Thyroid gland (tissue), 4 donors: ENCODE data around the gene PMEPA1. TPM values are rescaled to one million over a fixed set of nuclear protein-coding genes. Genes with fewer than 3 reads are reported as not detected.
A peak's percentile ranks its signal among the peaks of the same experiment; 100 is the strongest.

Experiments used
- DNase-seq, 2 donors: peaks; one replicate each; pipeline ENCODE4 v3.0.0-alpha.2; 2019
- H3K27ac ChIP-seq, 3 donors: fragments of 200-600 bp; sonication (generic); 1 replicate in 2 of 3; 2 replicates in 1 of 3; pipeline ENCODE4 v1.5.1; 2016 to 2019; ENCODE audit warnings: mild to moderate bottlenecking in 1 of 3, moderate library complexity in 1 of 3
- H3K27me3 ChIP-seq: fragments of 200-600 bp; sonication (generic); one replicate; pipeline ENCODE4 v1.5.1; 2019
- H3K36me3 ChIP-seq, 2 donors: fragments of 200-600 bp; sonication (generic); one replicate each; pipeline ENCODE4 v1.5.1; 2016 to 2019
- H3K4me1 ChIP-seq, 2 donors: fragments of 200-600 bp; sonication (generic); one replicate each; pipeline ENCODE4 v1.5.1; 2017 to 2019
- H3K4me3 ChIP-seq, 3 donors: fragments of 200-600 bp; sonication (generic); replicated peaks in 1 of 3; 1 replicate in 2 of 3; 2 replicates in 1 of 3; pipeline ENCODE4 v1.5.1; 2016; ENCODE audit warnings: mild to moderate bottlenecking in 1 of 3
- H3K9me3 ChIP-seq: fragments of 200-600 bp; sonication (generic); one replicate; pipeline ENCODE4 v1.5.1; 2017
- CTCF ChIP-seq, 6 experiments: fragments of 200-600 bp in 3 of 6; fragments of 450-650 bp in 3 of 6; sonication (generic) in 3 of 6; IDR thresholded peaks; one replicate each; pipeline ENCODE4 v1.5.1; 2016 to 2019; ENCODE audit warnings: antibody characterized with exemption in 6 of 6, mild to moderate bottlenecking in 2 of 6, inconsistent platforms in 1 of 6, moderate library complexity in 1 of 6
- POLR2A ChIP-seq, 2 donors: fragments of 450-650 bp; IDR thresholded peaks; one replicate each; pipeline ENCODE4 v1.6.1; 2017; ENCODE audit warnings: antibody characterized with exemption in 2 of 2, mild to moderate bottlenecking in 2 of 2, moderate library complexity in 1 of 2
- WGBS, 2 donors: methylation state at CpG; one replicate each; pipeline ENCODE4 v1.1.5; 2017; 5-methylcytosine and 5-hydroxymethylcytosine counted together
- intact Hi-C: fragments of 100-400 bp; cut with DNase I; formaldehyde crosslinking; loops from one replicate; pipeline ENCODE4 v1.15.1; 2023
- total RNA-seq, 4 donors: library from RNA; depleted of rRNA; stranded (reverse); fragments of >200 nt; gene quantifications; one replicate each; pipeline ENCODE4 v1.2.3, GENCODE V29; 2016

The PMEPA1 gene
- 10 to 100 TPM in 1 of 4 donors, 1 to 10 TPM in 3; 6.5 to 12.6 (median 8.3) TPM for total RNA-seq

GRCh38 chr20:57709823-57710799, at the start of gene PMEPA1:
PMEPA1 (minus strand) TSS chr20:57710015; CDS start chr20:57709582, 433 bp downstream.
- TF ChIP-seq CTCF (IDR thresholded peaks at IDR 0.05) (peak in 2 of 6 experiments; percentile 14 to 35), POLR2A (IDR thresholded peaks at IDR 0.05) (peak; percentile 48 to 96)
- Histone ChIP-seq H3K27ac (peak within 1 kb of the TSS; percentile 92 to 94 (median 94)), H3K36me3 (no peaks in the 10 kb centered on the region), H3K9me3 (no peaks in the 10 kb centered on the region), H3K27me3 (no peaks in the 10 kb centered on the region), H3K4me1 (peaks cover 23 to 54% of the 10 kb centered on the region in 2 donors), H3K4me3 (peak within 1 kb of the TSS; percentile 70 to 99 (median 87))
- WGBS, 2 donors: 0% methylated on average over 9 to 54 of the region's 92 CpGs
- intact Hi-C loops: loop anchor here (5.0 kb wide), 1 partner anchor 43 kb away; no protein-coding TSS in a partner anchor
- peak; percentile 95 to 96 for DNase-seq

- H3K27ac ChIP-seq: no peak overlapping the region
- H3K27me3 ChIP-seq: no peaks in the 10 kb centered on the region
- H3K9me3 ChIP-seq: no peaks in the 10 kb centered on the region
- H3K4me1 ChIP-seq: no peaks in the 10 kb centered on the region
- 50 to 59% methylated on average over 1 of the region's 1 CpG for WGBS, 2 donors
- H3K36me3 ChIP-seq: no peaks in the 10 kb centered on the region
- no peak for TF ChIP-seq POLR2A (IDR thresholded peaks at IDR 0.05)
- no peak for TF ChIP-seq CTCF (IDR thresholded peaks at IDR 0.05)
- H3K4me3 ChIP-seq: no peak overlapping the region
- intact Hi-C loops: no loop called here
- DNase-seq: no peak
Observed at GRCh38 chr20:57757767-57758166, 48.0 kb upstream of the PMEPA1 start.

- no peak for DNase-seq
- intact Hi-C loops: no loop called here
- H3K9me3 ChIP-seq: no peaks in the 10 kb centered on the region
Observed at GRCh38 chr20:57756921-57757320, 47.1 kb upstream of the PMEPA1 start.

GRCh38 chr20:57756213-57756612, 46.4 kb upstream of the PMEPA1 start:
- Histone ChIP-seq H3K4me3 (no peak overlapping the region), H3K27ac (no peak overlapping the region), H3K9me3 (no peaks in the 10 kb centered on the region), H3K36me3 (no peaks in the 10 kb centered on the region), H3K4me1 (no peaks in the 10 kb centered on the region), H3K27me3 (no peaks in the 10 kb centered on the region)
- intact Hi-C loops: no loop called here
- TF ChIP-seq CTCF (IDR thresholded peaks at IDR 0.05) (no peak), POLR2A (IDR thresholded peaks at IDR 0.05) (no peak)
- WGBS, 2 donors: 87 to 93% methylated on average over 4 of the region's 4 CpGs
- no peak for DNase-seq

More at GRCh38 chr20:57756921-57757320, 47.1 kb upstream of the PMEPA1 start:
- Histone ChIP-seq H3K36me3 (no peaks in the 10 kb centered on the region), H3K4me1 (no peaks in the 10 kb centered on the region), H3K27ac (no peak overlapping the region), H3K4me3 (no peak overlapping the region), H3K27me3 (no peaks in the 10 kb centered on the region)
- 83 to 90% methylated on average over 4 of the region's 4 CpGs for WGBS, 2 donors
- TF ChIP-seq CTCF (IDR thresholded peaks at IDR 0.05) (no peak), POLR2A (IDR thresholded peaks at IDR 0.05) (no peak)

- Histone ChIP-seq H3K27me3 (no peaks in the 10 kb centered on the region), H3K4me3 (no peak overlapping the region), H3K27ac (no peak overlapping the region), H3K9me3 (no peaks in the 10 kb centered on the region), H3K36me3 (no peaks in the 10 kb centered on the region), H3K4me1 (no peaks in the 10 kb centered on the region)
- no peak for TF ChIP-seq POLR2A (IDR thresholded peaks at IDR 0.05)
- TF ChIP-seq CTCF (IDR thresholded peaks at IDR 0.05): no peak
- 75 to 100% methylated on average over 1 of the region's 1 CpG for WGBS, 2 donors
- intact Hi-C loops: no loop called here
- no peak for DNase-seq
Observed at GRCh38 chr20:57755609-57756008, 45.8 kb upstream of the PMEPA1 start.
